Osteoblast (primary cell): ENCODE results near the gene UBA52. TPM values are rescaled to one million over a fixed set of nuclear protein-coding genes. Genes with fewer than 3 reads are reported as not detected.
A peak's percentile ranks its signal among the peaks of the same experiment; 100 is the strongest.

Source experiments
- DNase-seq: peaks from one replicate; pipeline ENCODE4 v3.0.0; 2011; ENCODE audit warnings: low spot score, mixed read lengths; ENCODE audit not compliant: insufficient read length; ENCODE audit errors: missing footprints
- H2AFZ ChIP-seq: 2 replicates; pipeline ENCODE4 v1.6.0; 2011; ENCODE audit warnings: mild to moderate bottlenecking, low read length
- H3K27ac ChIP-seq: 2 replicates; pipeline ENCODE4 v1.5.1; 2011; ENCODE audit warnings: mild to moderate bottlenecking, low read depth, low read length, moderate library complexity
- H3K27me3 ChIP-seq: 2 replicates; pipeline ENCODE4 v1.6.0; 2012; ENCODE audit warnings: mild to moderate bottlenecking, control low read depth, inconsistent platforms, low read length, moderate library complexity; ENCODE audit not compliant: insufficient read depth
- H3K36me3 ChIP-seq: 2 replicates; pipeline ENCODE4 v1.5.1; 2011; ENCODE audit warnings: mild to moderate bottlenecking, low read length, control low read depth, moderate library complexity; ENCODE audit not compliant: insufficient read depth
- H3K4me1 ChIP-seq: 2 replicates; pipeline ENCODE4 v1.5.1; 2011; ENCODE audit warnings: mild to moderate bottlenecking, low read length, control low read depth, moderate library complexity; ENCODE audit not compliant: insufficient read depth
- H3K4me2 ChIP-seq: 2 replicates; pipeline ENCODE4 v1.6.0; 2011; ENCODE audit warnings: mild to moderate bottlenecking, low read length; ENCODE audit not compliant: insufficient read depth
- H3K4me3 ChIP-seq: fragments of 200-600 bp; sonication (generic); 3 replicates; pipeline ENCODE4 v1.5.1; 2012; ENCODE audit warnings: mild to moderate bottlenecking, low read length, inconsistent platforms; ENCODE audit not compliant: insufficient read depth
- H3K79me2 ChIP-seq: 2 replicates; pipeline ENCODE4 v1.6.0; 2012; ENCODE audit warnings: mild to moderate bottlenecking, low read length, control low read depth, inconsistent platforms; ENCODE audit not compliant: insufficient read depth
- H3K9me3 ChIP-seq: 2 replicates; pipeline ENCODE4 v1.5.1; 2011; ENCODE audit warnings: low read depth, low read length, control low read depth
- H4K20me1 ChIP-seq: 2 replicates; pipeline ENCODE4 v1.6.0; 2012; ENCODE audit warnings: mild to moderate bottlenecking, low read length, control low read depth; ENCODE audit not compliant: insufficient read depth
- total RNA-seq: library from RNA; depleted of rRNA; stranded (reverse); fragments of >200 nt; gene quantifications from 2 replicates; pipeline ENCODE4 v1.2.3, GENCODE V29; 2012
- TF ChIP-seq, protein P1 (sequence below): IDR thresholded peaks from 2 replicates; pipeline ENCODE4 v1.5.1; 2011; ENCODE audit warnings: mild to moderate bottlenecking, low read depth, low read length, moderate library complexity; ENCODE audit errors: extremely low read depth

Gene UBA52
- total RNA-seq, 1 donor: 554 TPM

DNA sequence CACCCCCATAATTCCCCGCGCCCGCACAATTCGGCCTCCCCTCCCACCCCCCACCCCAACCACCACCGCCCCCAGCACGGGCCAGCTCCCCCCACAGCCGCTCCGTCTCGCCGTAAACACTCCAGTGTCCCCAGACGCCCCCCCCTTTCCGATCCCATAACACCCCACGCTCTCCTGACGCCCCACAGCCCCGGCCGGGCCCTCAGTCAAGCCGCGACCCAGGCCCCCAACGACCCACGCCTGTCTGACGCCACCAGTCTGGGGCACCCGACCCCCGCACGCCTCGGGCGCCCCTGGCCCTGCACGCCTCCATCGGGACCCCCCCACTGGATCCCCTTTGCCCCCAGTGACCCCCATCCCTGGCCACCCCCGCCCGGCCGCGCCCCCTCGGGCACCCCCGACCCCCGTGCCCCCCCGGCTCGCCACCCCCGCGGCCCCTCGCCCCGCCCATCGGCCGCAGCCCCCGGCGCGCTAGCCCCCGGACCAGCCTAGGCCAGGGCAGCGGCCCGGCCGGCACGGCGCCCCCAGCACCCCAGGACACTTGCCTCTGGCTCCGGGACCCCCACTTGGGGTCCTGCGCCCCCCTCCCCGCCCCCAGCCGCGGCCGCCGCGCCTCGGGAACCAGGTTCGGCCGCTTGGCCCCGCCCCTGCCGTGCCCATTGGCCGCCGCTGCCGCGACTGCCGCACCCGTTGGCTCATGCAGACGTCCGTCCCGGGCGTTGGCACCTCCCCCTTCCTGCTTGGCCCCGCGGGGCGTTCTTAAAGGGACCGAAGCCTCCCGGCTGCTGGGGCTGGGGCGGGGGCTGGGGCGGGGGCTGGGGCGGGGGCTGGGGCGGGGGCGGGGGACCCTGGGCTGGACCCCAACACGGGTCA lies 28.5 kb upstream of the UBA52 start, which contains the start of gene FKBP8:
Gene FKBP8 (minus strand): TSS at position 633 of the 873 bp plus-strand sequence. CDS start 1,603 bp downstream, outside the sequence.
- Histone ChIP-seq H2AFZ (peak within 1 kb of the TSS; percentile 96), H3K4me2 (peak within 1 kb of the TSS; percentile 96), H3K4me3 (peak within 1 kb of the TSS; percentile 78), H3K27me3 (no peaks in the 10 kb centered on the region), H3K9me3 (no peaks in the 10 kb centered on the region), H4K20me1 (peaks cover 4% of the 10 kb centered on the region), H3K36me3 (peaks cover 24% of the 10 kb centered on the region), H3K79me2 (peaks cover 19% of the 10 kb centered on the region), H3K27ac (peak within 1 kb of the TSS; percentile 73), H3K4me1 (peaks cover 16% of the 10 kb centered on the region)
- TF ChIP-seq, protein P1, sequence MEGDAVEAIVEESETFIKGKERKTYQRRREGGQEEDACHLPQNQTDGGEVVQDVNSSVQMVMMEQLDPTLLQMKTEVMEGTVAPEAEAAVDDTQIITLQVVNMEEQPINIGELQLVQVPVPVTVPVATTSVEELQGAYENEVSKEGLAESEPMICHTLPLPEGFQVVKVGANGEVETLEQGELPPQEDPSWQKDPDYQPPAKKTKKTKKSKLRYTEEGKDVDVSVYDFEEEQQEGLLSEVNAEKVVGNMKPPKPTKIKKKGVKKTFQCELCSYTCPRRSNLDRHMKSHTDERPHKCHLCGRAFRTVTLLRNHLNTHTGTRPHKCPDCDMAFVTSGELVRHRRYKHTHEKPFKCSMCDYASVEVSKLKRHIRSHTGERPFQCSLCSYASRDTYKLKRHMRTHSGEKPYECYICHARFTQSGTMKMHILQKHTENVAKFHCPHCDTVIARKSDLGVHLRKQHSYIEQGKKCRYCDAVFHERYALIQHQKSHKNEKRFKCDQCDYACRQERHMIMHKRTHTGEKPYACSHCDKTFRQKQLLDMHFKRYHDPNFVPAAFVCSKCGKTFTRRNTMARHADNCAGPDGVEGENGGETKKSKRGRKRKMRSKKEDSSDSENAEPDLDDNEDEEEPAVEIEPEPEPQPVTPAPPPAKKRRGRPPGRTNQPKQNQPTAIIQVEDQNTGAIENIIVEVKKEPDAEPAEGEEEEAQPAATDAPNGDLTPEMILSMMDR: no peak
- peak; percentile 100 for DNase-seq

DNA sequence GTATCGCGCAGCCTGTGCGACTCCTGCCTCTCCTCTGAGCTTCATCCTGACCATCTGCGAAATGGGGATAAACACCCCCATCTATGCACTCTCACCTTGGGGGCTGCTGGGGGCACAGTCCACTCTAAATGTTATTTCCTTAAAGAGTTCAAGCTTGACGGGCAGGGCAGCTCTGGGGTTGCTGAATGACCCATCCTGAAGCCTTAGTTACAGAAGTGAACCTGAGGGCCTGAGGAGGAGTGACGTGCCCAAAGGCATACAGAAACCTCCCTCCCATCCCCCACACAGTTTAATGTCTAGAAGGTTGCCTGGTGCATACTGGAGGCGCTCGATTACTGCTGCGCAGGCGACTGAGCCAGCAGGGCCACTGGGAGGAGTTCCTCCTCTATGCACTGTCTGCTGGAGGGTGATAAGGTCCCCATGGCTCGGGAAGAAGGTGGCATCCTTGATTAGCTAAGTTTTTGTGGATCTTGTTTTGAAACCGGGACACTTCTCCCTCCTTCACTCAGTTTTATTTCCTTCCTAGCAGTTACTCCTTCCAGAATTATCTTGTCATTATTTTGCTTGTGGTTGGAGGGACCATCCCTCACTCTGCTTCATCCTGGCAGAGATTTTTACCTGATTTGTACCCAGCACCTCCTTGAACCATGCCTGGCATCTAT lies 27.7 kb upstream of the UBA52 start:
- Histone ChIP-seq H3K27me3 (no peaks in the 10 kb centered on the region), H3K4me1 (peaks cover 16% of the 10 kb centered on the region), H3K36me3 (peaks cover 21% of the 10 kb centered on the region), H3K4me2 (peak overlapping the region; percentile 96), H3K4me3 (peak overlapping the region; percentile 72), H2AFZ (peak overlapping the region; percentile 96), H3K79me2 (peaks cover 19% of the 10 kb centered on the region), H3K9me3 (no peaks in the 10 kb centered on the region), H3K27ac (no peak overlapping the region), H4K20me1 (peaks cover 4% of the 10 kb centered on the region)
- peak; percentile 96 for DNase-seq
- TF ChIP-seq, protein P1: no peak

DNA sequence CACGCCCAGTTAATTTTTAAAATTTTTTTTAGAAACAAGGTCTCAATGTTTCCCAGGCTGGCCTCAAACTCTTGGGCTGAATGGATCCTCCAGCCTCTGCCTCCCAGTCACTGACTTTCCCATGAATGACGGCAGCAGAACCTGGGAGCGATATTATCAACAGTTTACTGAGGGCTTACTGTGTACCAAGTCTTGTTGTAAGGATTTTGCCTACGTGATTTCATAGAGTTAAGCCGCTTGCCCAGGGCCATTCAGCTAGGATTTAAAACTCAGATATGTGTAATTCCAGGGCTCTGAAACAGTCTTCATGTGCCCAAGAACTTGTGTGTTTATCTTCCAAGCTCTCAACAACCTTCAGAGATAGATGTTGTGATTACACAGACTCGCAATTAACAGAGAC lies 20.0 kb upstream of the UBA52 start:
- Histone ChIP-seq H3K4me2 (no peak overlapping the region), H3K9me3 (no peaks in the 10 kb centered on the region), H3K27me3 (no peaks in the 10 kb centered on the region), H4K20me1 (no peaks in the 10 kb centered on the region), H3K36me3 (no peaks in the 10 kb centered on the region), H3K4me1 (no peaks in the 10 kb centered on the region), H3K4me3 (no peak overlapping the region), H3K27ac (no peak overlapping the region), H2AFZ (peak overlapping the region; percentile 59), H3K79me2 (no peaks in the 10 kb centered on the region)
- peak; percentile 30 for DNase-seq
- TF ChIP-seq, protein P1: no peak
